ENCODE results near the gene RIPK3.

Gene RIPK3

GRCh38 chr14:24296341-24297157 lies 43.2 kb downstream of the RIPK3 start:
- in situ Hi-C loops (cut with HindIII; ENCODE audit: low pct_unique_long_range_greater_than_20kb, low sequenced_read_pairs) = no loop called here
- peak; percentile 55 to 72 for DNase-seq (ENCODE audit: low read depth in 1 of 2, low spot score in 1 of 2)
- TF ChIP-seq JUND (IDR thresholded peaks at IDR 0.05; ENCODE audit: low read depth) = no peak

- no peak for TF ChIP-seq JUND (IDR thresholded peaks at IDR 0.05; ENCODE audit: low read depth)
- in situ Hi-C loops (cut with HindIII; ENCODE audit: low pct_unique_long_range_greater_than_20kb, low sequenced_read_pairs) = no loop called here
- no peak for DNase-seq (ENCODE audit: low read depth in 1 of 2, low spot score in 1 of 2)
Measured at GRCh38 chr14:24293525-24293924, 46.3 kb downstream of the RIPK3 start.

GRCh38 chr14:24292118-24292807 lies 47.5 kb downstream of the RIPK3 start:
- no peak for DNase-seq (ENCODE audit: low read depth in 1 of 2, low spot score in 1 of 2)
- in situ Hi-C loops (cut with HindIII; ENCODE audit: low pct_unique_long_range_greater_than_20kb, low sequenced_read_pairs) = no loop called here

DNA sequence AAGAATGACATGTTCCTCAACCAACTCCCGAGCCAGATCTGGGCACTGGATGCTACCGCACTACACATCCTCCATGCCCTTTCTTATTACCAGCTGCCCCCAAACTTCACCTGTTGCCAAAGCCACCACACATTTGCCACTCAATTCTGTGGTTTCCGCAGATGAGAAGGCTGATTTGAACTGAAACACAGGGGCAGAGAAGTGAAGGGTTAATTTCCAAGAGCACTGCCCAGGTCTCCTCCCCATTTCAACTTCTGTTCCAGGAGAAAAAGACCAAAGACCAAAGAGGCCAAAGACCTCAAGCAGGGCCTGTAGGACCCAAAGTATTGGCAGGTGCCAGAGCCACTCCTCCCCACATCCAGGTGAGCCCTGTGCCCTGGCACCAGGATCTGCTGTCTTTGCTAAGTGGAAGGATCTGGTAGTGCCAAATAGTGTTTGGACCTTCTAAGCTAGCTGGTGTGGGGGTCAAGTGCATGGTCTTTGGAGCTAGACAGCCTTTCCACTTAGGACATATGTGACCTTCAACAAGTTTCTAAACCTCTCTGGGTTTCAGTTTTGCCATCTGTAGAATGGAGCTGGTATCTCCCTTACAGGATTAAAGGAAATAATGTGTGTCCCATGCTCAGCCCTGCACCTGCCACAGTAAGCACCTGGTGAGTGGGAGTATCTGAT lies 48.2 kb downstream of the RIPK3 start:
- DNase-seq (ENCODE audit: low read depth in 1 of 2, low spot score in 1 of 2) = no peak
- in situ Hi-C loops (cut with HindIII; ENCODE audit: low pct_unique_long_range_greater_than_20kb, low sequenced_read_pairs) = no loop called here
- TF ChIP-seq JUND (IDR thresholded peaks at IDR 0.05; ENCODE audit: low read depth) = no peak

More at GRCh38 chr14:24292118-24292807, 47.5 kb downstream of the RIPK3 start:
- TF ChIP-seq JUND (IDR thresholded peaks at IDR 0.05; ENCODE audit: low read depth) = no peak

- in situ Hi-C loops (cut with HindIII; ENCODE audit: low pct_unique_long_range_greater_than_20kb, low sequenced_read_pairs) = no loop called here
- no peak for TF ChIP-seq JUND (IDR thresholded peaks at IDR 0.05; ENCODE audit: low read depth)
- DNase-seq (ENCODE audit: low read depth in 1 of 2, low spot score in 1 of 2) = no peak
Measured at GRCh38 chr14:24290746-24291145, 49.0 kb downstream of the RIPK3 start.

DNA sequence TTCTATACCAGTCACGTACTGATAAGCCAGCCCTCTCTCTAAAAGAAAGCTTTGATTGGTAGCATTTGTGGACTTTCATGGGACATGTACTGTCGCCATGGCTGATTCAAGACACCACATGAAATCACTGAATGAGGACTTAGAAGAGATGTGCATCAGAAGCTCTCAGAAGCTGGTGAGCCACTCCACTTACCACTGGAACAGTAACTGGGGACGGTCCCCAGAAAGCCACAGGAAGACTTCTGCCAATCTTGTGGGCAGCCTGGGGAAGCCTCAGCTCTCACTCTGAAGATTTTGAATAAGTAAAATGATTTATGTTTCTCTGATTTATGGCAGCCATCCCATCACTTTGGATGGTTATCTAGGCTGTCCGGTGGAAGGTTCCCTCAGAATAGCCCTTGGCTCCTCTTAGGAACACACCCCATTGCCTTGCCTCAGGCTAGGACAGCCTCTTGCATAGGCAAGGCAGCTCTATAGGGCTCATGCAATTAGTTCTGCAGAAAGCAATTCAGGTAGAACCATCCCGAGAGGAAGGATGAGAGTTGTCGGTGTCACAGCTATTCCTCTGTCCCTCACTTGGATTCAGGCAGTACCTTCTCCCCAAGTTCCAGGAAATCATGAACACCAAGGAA lies 50.0 kb downstream of the RIPK3 start:
- no peak for DNase-seq (ENCODE audit: low read depth in 1 of 2, low spot score in 1 of 2)
- in situ Hi-C loops (cut with HindIII; ENCODE audit: low pct_unique_long_range_greater_than_20kb, low sequenced_read_pairs) = no loop called here
- TF ChIP-seq JUND (IDR thresholded peaks at IDR 0.05; ENCODE audit: low read depth) = no peak

DNA sequence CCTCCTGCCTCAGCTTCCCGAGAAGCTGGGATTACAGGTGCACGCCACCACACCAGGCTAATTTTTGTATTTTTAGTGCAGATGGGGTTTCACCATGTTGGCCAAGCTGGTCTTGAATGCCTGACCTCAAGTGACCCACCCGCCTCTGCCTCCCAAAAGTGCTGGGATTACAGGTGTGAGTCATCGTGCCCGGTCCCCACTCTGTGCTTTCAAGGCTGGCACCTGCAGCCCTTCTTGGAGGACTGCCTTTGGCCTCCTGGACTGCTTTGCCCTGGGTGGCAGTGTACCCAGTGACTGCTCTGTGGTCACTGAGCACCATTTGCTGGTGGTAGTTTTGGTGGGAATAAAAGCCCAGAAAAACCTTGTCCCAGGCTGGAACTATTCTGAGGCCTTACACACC lies 52.8 kb downstream of the RIPK3 start:
- no peak for TF ChIP-seq JUND (IDR thresholded peaks at IDR 0.05; ENCODE audit: low read depth)
- in situ Hi-C loops (cut with HindIII; ENCODE audit: low pct_unique_long_range_greater_than_20kb, low sequenced_read_pairs) = no loop called here
- no peak for DNase-seq (ENCODE audit: low read depth in 1 of 2, low spot score in 1 of 2)

Data from T47D (cell line).